HG03095 (cell line): ENCODE data around the gene TEX14.
"Not testable (repeated sequence)": the region's sequence is repeated elsewhere in the genome, so short reads cannot be mapped to it uniquely, and the experiment has no call there.

Source experiments
- ATAC-seq: cut with Tn5 transposase; IDR thresholded peaks from one replicate; pipeline ENCODE4 v1.9.1; 2021; ENCODE audit warnings: moderate library complexity; ENCODE audit not compliant: unreplicated experiment

Gene TEX14

DNA sequence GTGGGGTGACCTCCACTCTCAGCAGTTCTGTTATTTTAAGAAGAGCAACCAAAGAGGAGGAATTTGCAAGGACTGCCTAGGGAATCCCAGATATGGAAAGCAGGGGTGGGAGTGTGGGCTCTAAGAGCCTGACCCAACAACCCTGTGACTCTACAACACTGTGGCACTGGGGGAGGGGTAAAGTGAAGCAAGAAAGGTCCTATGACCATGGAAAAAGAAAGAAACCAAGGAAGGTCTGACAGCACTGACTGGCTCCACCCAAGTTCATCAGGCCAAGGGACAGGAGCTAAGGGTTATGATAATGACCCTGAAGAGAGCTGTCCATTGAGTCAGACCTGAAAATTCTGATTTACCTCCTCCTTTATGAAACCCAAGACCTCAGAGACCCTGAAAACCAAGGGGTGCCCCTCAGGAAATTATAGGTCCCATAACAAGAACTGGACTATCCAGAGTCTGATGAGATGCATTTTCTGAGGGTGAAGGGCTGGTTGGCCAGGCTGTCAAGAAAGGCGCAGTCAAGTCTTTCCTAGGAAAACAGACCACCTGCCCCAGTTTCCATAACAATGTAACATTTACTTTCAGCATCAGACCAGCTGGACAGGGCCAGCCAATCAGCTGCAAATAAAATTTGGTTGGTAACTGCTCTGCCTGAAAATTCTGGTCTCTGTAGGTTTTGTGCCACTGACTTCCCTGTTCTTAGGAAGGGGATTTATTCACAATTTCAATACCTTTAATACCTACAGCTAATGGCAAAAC lies 123.6 kb downstream of the TEX14 start:
- ATAC-seq, result no peak

DNA sequence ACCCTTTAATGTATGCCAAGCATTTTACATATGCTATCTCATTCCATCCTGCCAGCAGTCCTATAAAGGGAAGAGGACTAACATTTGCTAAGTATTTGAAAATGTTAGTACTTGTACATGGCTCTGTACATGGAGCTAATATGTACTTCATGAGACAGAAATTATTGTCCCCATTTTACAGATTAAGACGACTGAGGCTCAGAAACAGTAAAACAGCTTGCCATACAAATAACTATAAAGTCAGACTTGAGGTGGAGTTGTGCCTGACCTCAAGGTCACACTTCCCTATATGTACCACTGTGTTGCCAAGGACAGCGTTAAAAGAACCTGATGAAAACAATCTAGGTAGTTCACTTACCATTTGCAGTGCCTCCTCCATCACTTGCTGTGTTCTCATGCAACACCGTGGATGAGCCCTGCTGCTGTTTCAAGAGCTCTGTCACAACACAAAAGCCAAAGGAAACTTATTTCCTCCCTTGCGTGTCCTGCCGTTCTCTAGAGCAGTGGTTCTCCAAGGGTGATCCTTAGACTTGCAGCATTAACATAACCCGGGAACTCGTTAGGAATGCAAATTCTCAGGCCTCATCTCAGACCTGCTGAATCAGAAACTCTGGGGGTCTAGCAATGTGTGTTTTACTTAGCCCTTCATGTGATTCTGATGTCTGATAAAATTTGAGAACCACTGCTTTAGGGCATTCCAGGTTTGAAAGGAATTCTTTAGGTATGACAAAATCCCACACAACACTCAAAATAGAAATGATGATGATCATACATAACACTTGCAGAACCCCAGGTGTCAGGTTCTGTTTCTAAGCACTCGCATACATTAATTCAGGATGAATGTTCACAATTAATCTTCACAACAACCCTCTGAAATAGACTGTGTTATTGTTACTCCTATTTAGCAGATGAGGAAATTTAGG lies 126.2 kb downstream of the TEX14 start:
- no peak for ATAC-seq

DNA sequence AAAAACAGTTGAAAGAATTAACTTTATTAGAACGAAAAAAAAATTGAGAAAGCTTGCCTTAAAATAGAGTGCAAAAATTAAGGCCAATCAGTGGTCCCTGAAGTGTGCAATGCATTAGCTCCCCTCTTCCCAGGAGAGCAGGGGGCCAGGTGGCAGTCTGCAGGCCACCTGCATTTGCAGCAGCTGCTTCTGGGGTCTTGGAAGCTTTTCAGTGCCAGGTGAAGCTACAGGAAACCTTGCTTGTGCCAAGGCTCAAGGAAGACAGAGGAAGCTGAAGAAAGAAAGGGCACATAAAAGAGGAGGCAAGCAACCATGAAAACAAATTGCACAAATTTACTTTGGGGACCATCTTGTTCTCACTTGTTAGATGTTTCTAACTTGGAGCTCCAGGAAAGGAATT lies 126.9 kb downstream of the TEX14 start:
- no peak for ATAC-seq

DNA sequence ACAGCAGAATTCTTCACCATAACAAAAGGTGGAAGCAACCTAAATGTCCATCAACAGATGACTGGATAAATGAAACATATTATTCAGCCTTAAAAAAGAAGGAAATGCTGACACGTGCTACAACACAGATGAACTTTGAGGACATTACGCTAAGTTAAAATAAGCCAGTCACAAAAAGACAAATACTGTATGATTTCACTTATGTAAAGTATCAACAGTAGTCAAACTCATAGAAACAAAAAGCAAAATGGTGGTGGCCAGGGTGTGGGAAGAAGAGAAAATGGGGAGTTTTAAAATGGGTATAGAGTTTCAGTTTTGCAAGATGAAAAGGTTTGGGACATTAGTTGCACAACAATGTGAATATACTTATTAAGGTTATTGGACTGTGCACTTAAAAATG lies 127.6 kb downstream of the TEX14 start:
- no peak for ATAC-seq

GRCh38 chr17:58560511-58560910 lies 131.3 kb downstream of the TEX14 start:
- no peak for ATAC-seq

DNA sequence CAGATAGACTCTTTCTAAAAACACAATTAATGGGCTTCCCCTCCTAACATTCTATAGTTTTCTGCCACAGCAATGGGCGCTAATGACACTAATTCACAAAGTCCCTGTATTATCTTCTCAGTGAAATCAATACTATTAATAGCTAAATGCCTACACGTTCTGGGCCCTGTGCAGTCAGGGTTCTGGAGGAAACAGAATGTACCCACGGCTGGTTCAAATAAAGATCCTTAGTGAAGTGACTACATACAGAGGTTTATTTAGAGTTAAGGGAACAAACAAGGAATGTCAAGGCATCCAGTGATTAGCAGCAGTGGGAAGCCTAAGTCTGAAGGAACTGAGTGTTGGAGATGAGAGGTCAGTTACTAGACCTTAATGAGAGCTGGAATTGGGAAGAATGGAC lies 133.9 kb downstream of the TEX14 start:
- no peak for ATAC-seq

GRCh38 chr17:58556833-58557250 lies 135.0 kb downstream of the TEX14 start:
- no peak for ATAC-seq

DNA sequence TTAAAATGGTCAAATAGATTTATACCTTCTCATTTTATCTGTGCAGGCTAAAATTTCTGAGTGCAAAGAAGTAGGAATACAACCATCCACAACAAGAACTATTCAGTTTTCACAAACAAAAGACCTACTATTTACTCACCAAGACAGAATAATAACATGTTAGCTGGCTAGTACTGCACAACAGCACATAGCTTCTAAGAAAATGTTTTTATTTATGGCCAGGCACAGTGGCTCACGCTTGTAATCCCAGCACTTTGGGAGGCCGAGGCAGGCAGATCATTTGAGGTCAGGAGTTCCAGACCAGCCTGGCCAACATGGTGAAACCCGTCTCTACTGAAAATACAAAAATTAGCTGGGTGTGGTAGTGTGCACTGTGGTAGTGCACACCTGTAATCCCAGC lies 136.7 kb downstream of the TEX14 start:
- not testable (repeated sequence) for ATAC-seq

GRCh38 chr17:58541249-58541648 lies 150.6 kb downstream of the TEX14 start:
- no peak for ATAC-seq

DNA sequence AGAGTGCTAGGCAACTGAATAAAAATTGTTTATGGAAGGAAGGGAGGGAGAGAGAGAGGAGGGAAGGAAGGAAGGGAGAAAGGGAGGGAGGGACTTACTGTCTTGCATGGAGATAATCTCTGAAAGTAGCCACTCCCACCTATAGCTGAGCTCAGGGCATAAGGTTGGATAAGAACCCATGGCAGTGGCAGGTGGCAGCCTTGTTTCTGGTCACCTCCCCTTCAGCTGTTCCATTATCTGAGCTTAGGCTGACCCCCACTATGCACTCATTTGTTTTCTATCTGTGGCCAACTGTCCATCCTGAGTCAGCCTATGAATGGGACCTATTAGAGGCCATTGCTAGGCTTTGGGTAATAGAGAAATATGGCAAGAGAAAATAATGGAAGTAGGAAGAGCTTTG lies 152.1 kb downstream of the TEX14 start:
- no peak for ATAC-seq

DNA sequence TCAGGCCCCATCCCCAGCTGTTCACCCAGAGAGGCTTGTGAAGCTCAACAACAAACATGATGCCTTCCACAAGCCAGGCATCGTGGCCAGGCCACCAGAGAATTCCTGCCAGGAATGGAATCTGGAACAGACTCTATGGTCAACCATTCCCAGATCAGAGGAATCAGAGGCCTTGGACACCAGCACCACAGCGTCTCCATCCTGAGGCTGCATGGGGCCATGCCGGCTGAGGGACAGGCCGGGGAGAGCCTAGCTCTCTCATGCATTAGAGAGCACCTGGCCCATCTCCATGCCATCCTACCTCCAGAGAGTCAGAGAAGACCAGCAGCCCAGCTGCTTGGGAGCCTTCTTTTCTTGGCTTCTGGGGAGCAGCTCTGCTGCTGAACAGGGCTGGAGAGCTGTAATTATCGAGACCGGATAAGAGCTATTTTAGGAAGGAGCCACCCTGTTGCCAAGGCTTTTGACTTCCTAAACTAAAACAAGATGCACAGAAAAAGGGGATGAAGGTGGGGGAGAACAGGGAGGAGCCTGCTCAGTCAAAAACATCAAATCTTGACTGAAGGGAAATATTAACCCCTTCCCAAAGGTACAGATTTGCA lies 152.9 kb downstream of the TEX14 start:
- ATAC-seq, result no peak

DNA sequence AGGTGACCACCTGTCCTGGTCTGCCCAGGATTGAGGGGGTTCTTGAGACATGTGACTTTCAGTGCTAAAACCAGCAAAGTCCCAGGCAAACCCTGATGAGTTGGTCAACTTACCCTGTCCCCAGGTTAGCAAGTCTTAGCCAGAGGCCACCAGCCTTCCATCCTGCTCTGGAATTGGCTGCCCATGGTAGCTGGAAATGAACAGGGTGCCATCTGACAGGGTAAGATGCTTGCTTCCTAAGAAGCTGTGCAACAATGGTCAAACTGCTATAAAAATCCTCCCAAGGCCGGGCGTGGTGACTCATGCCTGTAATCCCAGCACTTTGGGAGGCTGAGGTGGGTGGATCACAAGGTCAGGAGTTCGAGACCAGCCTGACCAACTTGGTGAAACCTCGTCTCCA lies 154.6 kb downstream of the TEX14 start:
- no peak for ATAC-seq

GRCh38 chr17:58536542-58536941 lies 155.3 kb downstream of the TEX14 start:
- no peak for ATAC-seq

DNA sequence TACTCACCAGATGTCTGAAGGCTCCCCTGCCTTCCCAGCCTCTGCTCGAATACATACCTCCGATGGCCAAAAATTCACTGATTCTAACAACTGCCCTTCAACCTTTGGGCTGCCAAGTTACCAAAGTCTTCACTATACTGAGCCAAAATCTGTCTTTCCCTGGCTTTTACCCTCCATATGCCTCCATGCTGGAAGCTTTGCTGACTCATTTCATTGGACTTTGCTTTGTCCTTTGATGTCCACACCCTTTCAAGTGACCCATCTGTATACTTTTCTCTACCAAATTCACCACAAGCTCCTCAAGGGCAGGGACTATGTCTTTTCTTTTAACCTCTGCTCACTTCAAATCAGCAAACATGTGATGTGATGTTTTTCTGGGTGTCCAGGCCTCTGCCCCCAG lies 156.4 kb downstream of the TEX14 start:
- no peak for ATAC-seq

- ATAC-seq, result no peak
These were observed 156.9 kb downstream of the TEX14 start for GRCh38 chr17:58534901-58535421.

DNA sequence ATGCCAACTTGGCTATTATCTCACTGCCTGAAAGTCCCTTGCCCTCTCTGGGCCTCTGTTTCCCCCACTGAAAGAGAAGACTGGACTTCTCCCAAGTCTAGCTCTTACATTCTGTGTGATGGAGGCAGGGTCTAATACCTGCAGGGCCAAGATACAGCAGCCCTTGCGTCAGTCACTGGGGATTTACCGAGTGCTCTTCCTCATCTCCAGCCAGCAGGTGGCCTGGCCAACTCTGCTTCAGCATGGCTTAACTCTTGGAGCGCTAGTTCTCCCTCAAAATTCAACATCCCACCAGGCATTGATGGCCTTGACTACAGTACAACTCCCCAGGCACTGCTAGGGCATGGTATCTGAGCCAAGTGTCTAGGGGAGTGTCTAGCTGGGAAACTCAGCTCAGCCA lies 157.5 kb downstream of the TEX14 start:
- ATAC-seq, result no peak

DNA sequence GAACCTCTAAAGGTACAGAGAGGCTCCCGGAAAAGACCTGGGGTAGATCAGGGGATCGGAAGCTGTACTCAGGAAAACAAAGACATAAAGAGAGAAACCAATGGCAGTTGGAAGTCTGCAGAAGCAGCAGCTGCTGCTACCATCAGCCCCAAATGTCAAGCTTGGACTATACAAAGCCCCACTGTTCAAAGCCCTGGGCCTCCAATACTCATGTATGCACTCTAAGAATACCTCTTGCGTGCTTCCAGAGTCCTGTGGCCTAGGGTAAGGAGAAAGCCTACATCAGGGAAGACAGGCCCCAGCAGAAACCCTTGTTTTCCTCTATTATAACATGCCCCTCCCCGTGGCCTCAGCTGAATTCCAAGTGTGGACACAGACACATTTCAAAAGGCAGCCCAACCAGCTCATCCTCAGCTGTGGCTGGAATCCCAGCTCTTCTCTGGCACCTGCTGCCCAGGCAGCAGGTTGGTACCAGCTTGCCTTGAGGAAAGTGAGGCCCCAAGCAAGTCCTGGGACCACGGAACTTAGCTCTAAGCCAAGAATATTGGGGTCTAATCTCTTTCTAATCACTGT lies 158.1 kb downstream of the TEX14 start:
- ATAC-seq, result no peak

DNA sequence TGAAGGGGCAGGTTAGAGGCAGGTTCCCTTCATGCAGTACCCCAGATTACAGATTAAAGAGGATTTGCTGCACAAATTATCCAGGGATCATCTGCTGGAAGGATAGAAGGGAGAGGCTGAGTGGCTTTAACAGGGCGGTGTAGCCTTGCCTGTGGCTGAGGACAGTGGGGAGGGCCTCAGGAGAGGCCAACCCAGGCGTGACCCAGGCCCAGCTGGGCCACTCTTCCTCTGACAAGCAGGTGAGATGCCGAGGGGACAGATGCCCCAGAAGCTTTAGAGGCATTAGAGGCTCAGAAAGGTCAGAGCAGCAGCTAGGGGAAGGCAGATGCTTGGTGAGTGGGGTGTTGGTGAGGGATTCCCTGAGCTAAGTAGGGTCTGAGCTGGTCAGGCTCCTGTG lies 159.3 kb downstream of the TEX14 start:
- no peak for ATAC-seq

GRCh38 chr17:58531661-58532554 lies 159.9 kb downstream of the TEX14 start:
- ATAC-seq, result peak; percentile 66

GRCh38 chr17:58531122-58531521 lies 160.7 kb downstream of the TEX14 start:
- ATAC-seq, result no peak
